OCI-LY7 (cell line): ENCODE data around the gene SORCS3.

Source experiments
- EZH2phosphoT487 ChIP-seq: fragments of 200-600 bp; sonication (generic); IDR thresholded peaks from 2 replicates; pipeline ENCODE4 v1.6.1; 2018; ENCODE audit warnings: low read depth, borderline replicate concordance, mild to moderate bottlenecking, mixed run types, antibody characterized with exemption, low read length, moderate library complexity, mixed read lengths
- TF ChIP-seq, protein P1 (sequence below): fragments of 200-600 bp; sonication (generic); conservative IDR thresholded peaks from 2 replicates; pipeline ENCODE4 v1.5.1; 2014; ENCODE audit warnings: mild to moderate bottlenecking, antibody characterized with exemption, low read length, moderate library complexity, mixed read lengths

DNA sequence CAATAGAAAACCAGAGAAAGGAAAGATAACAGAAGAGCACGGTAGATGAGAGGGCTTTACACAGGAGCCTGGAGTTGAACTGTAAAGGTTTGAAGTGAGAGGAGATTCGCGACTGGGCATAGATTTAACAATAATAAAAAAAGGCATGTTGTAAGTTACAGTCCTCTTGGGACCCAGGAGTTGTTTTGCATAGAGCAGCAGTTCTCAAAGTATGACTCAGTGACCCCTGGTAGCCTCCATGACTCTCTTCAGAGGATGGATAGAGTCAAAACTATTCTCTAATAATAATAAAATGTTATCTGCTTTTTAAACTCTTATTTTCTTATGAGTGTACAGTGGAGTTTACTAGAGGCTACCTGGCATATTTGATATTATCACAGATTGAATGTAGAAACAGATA lies 262.3 kb downstream of the SORCS3 start:
- no peak for TF ChIP-seq EZH2phosphoT487
- TF ChIP-seq, protein P1, sequence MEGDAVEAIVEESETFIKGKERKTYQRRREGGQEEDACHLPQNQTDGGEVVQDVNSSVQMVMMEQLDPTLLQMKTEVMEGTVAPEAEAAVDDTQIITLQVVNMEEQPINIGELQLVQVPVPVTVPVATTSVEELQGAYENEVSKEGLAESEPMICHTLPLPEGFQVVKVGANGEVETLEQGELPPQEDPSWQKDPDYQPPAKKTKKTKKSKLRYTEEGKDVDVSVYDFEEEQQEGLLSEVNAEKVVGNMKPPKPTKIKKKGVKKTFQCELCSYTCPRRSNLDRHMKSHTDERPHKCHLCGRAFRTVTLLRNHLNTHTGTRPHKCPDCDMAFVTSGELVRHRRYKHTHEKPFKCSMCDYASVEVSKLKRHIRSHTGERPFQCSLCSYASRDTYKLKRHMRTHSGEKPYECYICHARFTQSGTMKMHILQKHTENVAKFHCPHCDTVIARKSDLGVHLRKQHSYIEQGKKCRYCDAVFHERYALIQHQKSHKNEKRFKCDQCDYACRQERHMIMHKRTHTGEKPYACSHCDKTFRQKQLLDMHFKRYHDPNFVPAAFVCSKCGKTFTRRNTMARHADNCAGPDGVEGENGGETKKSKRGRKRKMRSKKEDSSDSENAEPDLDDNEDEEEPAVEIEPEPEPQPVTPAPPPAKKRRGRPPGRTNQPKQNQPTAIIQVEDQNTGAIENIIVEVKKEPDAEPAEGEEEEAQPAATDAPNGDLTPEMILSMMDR, result no peak
